ENCODE measurements around the gene SAMHD1.
A peak's percentile ranks its signal among the peaks of the same experiment; 100 is the strongest.

- peak; percentile 91 for TF ChIP-seq CTCF (IDR thresholded peaks at IDR 0.05; ENCODE audit: insufficient read depth, low read length, poor library complexity, severe bottlenecking)
- TF ChIP-seq EZH2phosphoT487 (conservative IDR thresholded peaks at IDR 0.05; ENCODE audit: low read length): no peak
These were observed 64.4 kb downstream of the SAMHD1 start for GRCh38 chr20:36886859-36887751.

Measured in SU-DHL-6 (cell line).